GM06990 (cell line): ENCODE measurements around the gene CMPK2.

Source experiments
- DNase-seq: peaks from one replicate; pipeline ENCODE4 v3.0.0-alpha.2; 2011; ENCODE audit not compliant: insufficient read length; ENCODE audit errors: extremely low read depth
- H3K27me3 ChIP-seq: replicated peaks from 2 replicates; pipeline ENCODE4 v1.6.0; 2011; ENCODE audit warnings: low read length; ENCODE audit not compliant: control insufficient read depth, insufficient read depth
- H3K36me3 ChIP-seq: 2 replicates; pipeline ENCODE4 v1.5.1; 2011; ENCODE audit warnings: low read length; ENCODE audit not compliant: control insufficient read depth, insufficient read depth
- H3K4me3 ChIP-seq: replicated peaks from 2 replicates; pipeline ENCODE4 v1.5.1; 2011; ENCODE audit warnings: low read depth, mild to moderate bottlenecking, control low read depth, low read length
- CTCF ChIP-seq: IDR thresholded peaks from 2 replicates; pipeline ENCODE4 v1.5.1; 2011; ENCODE audit warnings: low read length, control low read depth, mild to moderate bottlenecking, inconsistent platforms; ENCODE audit not compliant: insufficient read depth, poor library complexity, severe bottlenecking

Gene CMPK2

GRCh38 chr2:6879011-6879410 is 13.3 kb upstream of the CMPK2 start:
- no peak overlapping the region for H3K4me3 ChIP-seq

GRCh38 chr2:6878549-6878948 is 12.8 kb upstream of the CMPK2 start:
- DNase-seq: no peak
- no peak overlapping the region for H3K4me3 ChIP-seq

More at GRCh38 chr2:6879011-6879410, 13.3 kb upstream of the CMPK2 start:
- no peak for DNase-seq
- H3K27me3 ChIP-seq: no peaks in the 10 kb centered on the region
- TF ChIP-seq CTCF: no peak
- no peaks in the 10 kb centered on the region for H3K36me3 ChIP-seq

GRCh38 chr2:6877402-6878304 is 11.9 kb upstream of the CMPK2 start, which contains the start of gene RSAD2:
Gene RSAD2, plus strand, starts transcription at chr2:6877777. Its CDS starts 24 bp downstream, at chr2:6877801.
- Histone ChIP-seq H3K36me3 (no peaks in the 10 kb centered on the region), H3K27me3 (no peaks in the 10 kb centered on the region), H3K4me3 (no peak within 1 kb of the TSS)
- TF ChIP-seq CTCF: no peak
- DNase-seq: no peak

More at GRCh38 chr2:6878549-6878948, 12.8 kb upstream of the CMPK2 start:
- no peaks in the 10 kb centered on the region for H3K36me3 ChIP-seq
- H3K27me3 ChIP-seq: no peaks in the 10 kb centered on the region
- no peak for TF ChIP-seq CTCF

- TF ChIP-seq CTCF: no peak
- no peak for DNase-seq
- Histone ChIP-seq H3K36me3 (no peaks in the 10 kb centered on the region), H3K27me3 (no peaks in the 10 kb centered on the region), H3K4me3 (no peak overlapping the region)
Observed at GRCh38 chr2:6876309-6876708, 10.6 kb upstream of the CMPK2 start.

GRCh38 chr2:6874032-6874431 is 8.3 kb upstream of the CMPK2 start:
- H3K4me3 ChIP-seq: no peak overlapping the region
- DNase-seq: no peak
- no peaks in the 10 kb centered on the region for H3K27me3 ChIP-seq
- H3K36me3 ChIP-seq: no peaks in the 10 kb centered on the region
- no peak for TF ChIP-seq CTCF
